Tibial nerve (tissue), 4 donors: Measurements from ENCODE around the gene ETV6. TPM values are rescaled to one million over a fixed set of nuclear protein-coding genes. Genes with fewer than 3 reads are reported as not detected.

Source experiments
- DNase-seq, 2 donors: peaks; one replicate each; pipeline ENCODE4 v3.0.0-alpha.2; 2019; ENCODE audit warnings: low spot score in 2 of 2
- H3K27ac ChIP-seq, 4 donors: fragments of 200-600 bp; sonication (generic) in 3 of 4; one replicate each; pipeline ENCODE4 v1.5.1; 2017 to 2019; ENCODE audit warnings: mild to moderate bottlenecking in 1 of 4
- H3K27me3 ChIP-seq, 2 donors: fragments of 200-600 bp; sonication (generic) in 1 of 2; one replicate each; pipeline versions ENCODE4 v1.5.1 to v1.6.0; 2017 to 2019
- H3K36me3 ChIP-seq, 3 donors: fragments of 200-600 bp; sonication (generic); one replicate each; pipeline ENCODE4 v1.5.1; 2018 to 2019
- H3K4me1 ChIP-seq, 4 donors: fragments of 200-600 bp; sonication (generic) in 3 of 4; one replicate each; pipeline ENCODE4 v1.5.1; 2017 to 2019
- H3K4me3 ChIP-seq, 4 donors: fragments of 200-600 bp; sonication (generic) in 3 of 4; one replicate each; pipeline ENCODE4 v1.5.1; 2017 to 2019; ENCODE audit warnings: mild to moderate bottlenecking in 1 of 4, moderate library complexity in 1 of 4
- H3K9me3 ChIP-seq, 4 donors: fragments of 200-600 bp; sonication (generic) in 3 of 4; one replicate each; pipeline ENCODE4 v1.5.1; 2017 to 2019
- EP300 ChIP-seq, 2 donors: sonication (generic); formaldehyde crosslinking; IDR thresholded peaks; one replicate each; pipeline ENCODE4 v1.6.1; 2017; ENCODE audit warnings: antibody characterized with exemption in 2 of 2, mild to moderate bottlenecking in 1 of 2
- POLR2A ChIP-seq, 2 donors: fragments of 450-650 bp; IDR thresholded peaks; one replicate each; pipeline ENCODE4 v1.6.1; 2017; ENCODE audit warnings: antibody characterized with exemption in 2 of 2, mild to moderate bottlenecking in 2 of 2, moderate library complexity in 2 of 2
- WGBS, 2 donors: methylation state at CpG; one replicate each; pipeline ENCODE4 v1.1.5; 2018; 5-methylcytosine and 5-hydroxymethylcytosine counted together
- total RNA-seq, 4 donors: library from RNA; depleted of rRNA; stranded (reverse); fragments of >200 nt; gene quantifications; one replicate each; pipeline ENCODE4 v1.1.0, GENCODE V29; 2016
- TF ChIP-seq, protein P1 (sequence below), 5 experiments: fragments of 200-600 bp in 3 of 5; fragments of 450-650 bp in 2 of 5; sonication (generic) in 3 of 5; IDR thresholded peaks; one replicate each; pipeline ENCODE4 v1.5.1; 2016 to 2019; ENCODE audit warnings: antibody characterized with exemption in 5 of 5, mild to moderate bottlenecking in 3 of 5, moderate library complexity in 2 of 5

ETV6 gene
- total RNA-seq, 4 donors from 2014 or later = 6.7 to 14.1 (median 8.3) TPM

DNA sequence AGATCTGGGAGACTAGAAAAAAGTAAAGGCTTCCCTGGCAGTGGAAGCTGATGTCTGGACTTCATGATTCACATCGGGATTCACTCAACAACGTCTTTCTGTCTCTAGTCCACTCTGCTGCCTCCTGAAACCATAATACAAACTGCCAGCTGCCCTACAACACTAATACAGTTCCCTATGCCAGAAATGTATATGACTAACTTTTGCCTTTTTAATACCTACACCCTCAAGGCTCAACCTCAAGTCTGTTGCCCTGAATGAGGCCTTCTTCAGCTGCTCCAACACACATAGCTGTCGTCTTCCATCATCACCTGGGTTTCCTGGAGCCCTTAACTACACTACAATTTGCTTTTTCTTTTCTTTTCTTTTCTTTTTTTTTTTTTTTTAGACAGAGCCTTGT is 238.6 kb downstream of the ETV6 start:
- peaks cover 0 to 78% (median 3%) of the 10 kb centered on the region in 3 donors for H3K36me3 ChIP-seq

DNA sequence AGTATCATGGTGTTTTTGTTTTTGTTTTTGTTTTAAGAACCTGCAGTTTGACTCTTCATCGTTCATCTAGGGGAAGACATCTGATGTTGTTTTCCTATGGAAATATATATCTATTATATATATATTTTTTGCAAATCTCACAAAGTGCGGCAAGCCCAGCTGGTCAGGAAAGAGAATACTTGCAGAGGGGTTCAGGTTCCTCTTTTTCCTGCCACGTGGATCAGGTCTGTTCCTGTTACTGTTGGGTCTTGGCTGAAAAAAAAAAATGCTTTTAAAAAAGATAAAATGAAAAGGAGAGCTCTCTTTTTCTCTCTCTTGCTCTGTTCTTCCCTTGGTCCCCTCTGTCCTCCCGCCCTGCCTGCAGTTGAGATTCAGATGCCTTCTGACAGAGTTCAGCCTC is 241.9 kb downstream of the ETV6 start:
- Histone ChIP-seq H3K9me3 (no peaks in the 10 kb centered on the region), H3K27me3 (no peaks in the 10 kb centered on the region), H3K36me3 (peaks cover 0 to 60% (median 7%) of the 10 kb centered on the region in 3 donors), H3K27ac (peak overlapping the region in 1 of 4 donors; percentile 24), H3K4me1 (peaks cover 0 to 11% (median 0%) of the 10 kb centered on the region in 4 donors), H3K4me3 (no peak overlapping the region)
- TF ChIP-seq POLR2A (IDR thresholded peaks at IDR 0.05) (no peak), EP300 (IDR thresholded peaks at IDR 0.05) (no peak)
- TF ChIP-seq, protein P1, sequence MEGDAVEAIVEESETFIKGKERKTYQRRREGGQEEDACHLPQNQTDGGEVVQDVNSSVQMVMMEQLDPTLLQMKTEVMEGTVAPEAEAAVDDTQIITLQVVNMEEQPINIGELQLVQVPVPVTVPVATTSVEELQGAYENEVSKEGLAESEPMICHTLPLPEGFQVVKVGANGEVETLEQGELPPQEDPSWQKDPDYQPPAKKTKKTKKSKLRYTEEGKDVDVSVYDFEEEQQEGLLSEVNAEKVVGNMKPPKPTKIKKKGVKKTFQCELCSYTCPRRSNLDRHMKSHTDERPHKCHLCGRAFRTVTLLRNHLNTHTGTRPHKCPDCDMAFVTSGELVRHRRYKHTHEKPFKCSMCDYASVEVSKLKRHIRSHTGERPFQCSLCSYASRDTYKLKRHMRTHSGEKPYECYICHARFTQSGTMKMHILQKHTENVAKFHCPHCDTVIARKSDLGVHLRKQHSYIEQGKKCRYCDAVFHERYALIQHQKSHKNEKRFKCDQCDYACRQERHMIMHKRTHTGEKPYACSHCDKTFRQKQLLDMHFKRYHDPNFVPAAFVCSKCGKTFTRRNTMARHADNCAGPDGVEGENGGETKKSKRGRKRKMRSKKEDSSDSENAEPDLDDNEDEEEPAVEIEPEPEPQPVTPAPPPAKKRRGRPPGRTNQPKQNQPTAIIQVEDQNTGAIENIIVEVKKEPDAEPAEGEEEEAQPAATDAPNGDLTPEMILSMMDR (IDR thresholded peaks at IDR 0.05) = no peak
- 68 to 72% methylated on average over 4 of the region's 4 CpGs for whole genome bisulfite sequencing, 2 donors
- DNase-seq = no peak

More for the DNA sequence above, 238.6 kb downstream of the ETV6 start:
- DNase-seq = no peak
- Histone ChIP-seq H3K4me1 (peaks cover 0 to 27% (median 10%) of the 10 kb centered on the region in 4 donors), H3K4me3 (no peak overlapping the region), H3K9me3 (no peaks in the 10 kb centered on the region), H3K27ac (no peak overlapping the region), H3K27me3 (no peaks in the 10 kb centered on the region)
- WGBS, 2 donors = 90 to 94% methylated on average over 3 of the region's 3 CpGs
- TF ChIP-seq EP300 (IDR thresholded peaks at IDR 0.05) (no peak), POLR2A (IDR thresholded peaks at IDR 0.05) (no peak)
- TF ChIP-seq, protein P1 (IDR thresholded peaks at IDR 0.05) = no peak

DNA sequence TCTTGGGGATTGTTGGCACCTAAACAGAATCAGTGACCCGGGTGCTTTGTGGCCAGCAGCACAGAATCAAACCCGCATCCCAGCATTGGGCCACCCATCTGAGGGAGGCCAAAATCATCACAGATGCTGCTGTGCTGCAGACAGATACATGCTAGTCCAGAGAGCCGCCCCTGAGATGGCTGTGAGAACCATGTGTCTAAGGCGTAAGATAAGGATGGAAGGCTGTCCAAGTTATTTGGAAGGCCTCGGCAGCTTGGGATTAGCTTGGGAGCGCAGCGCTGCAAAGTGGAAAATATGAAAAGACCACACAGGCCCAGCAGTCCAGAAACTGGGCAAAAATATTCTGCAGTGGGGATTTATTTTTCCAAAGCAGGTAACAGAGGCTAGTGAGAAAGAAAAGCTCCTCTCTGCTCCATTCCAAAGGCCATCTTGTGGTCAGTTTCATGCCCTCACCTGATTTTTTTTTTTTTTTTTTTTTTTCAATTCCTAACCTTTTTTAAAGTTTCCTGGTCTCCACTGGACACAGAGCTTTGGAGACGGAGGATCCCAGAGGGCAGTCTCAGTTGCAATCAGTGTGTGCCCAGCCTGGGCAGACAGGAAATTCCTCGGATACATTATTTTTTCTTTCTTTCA is 242.4 kb downstream of the ETV6 start:
- H3K36me3 ChIP-seq = peaks cover 0 to 55% (median 7%) of the 10 kb centered on the region in 3 donors
- H3K27ac ChIP-seq = peak overlapping the region in 1 of 4 donors; percentile 24
- no peaks in the 10 kb centered on the region for H3K9me3 ChIP-seq
- DNase-seq = no peak
- H3K4me1 ChIP-seq = peaks cover 0 to 11% (median 0%) of the 10 kb centered on the region in 4 donors
- no peaks in the 10 kb centered on the region for H3K27me3 ChIP-seq
- TF ChIP-seq, protein P1 (IDR thresholded peaks at IDR 0.05) = peak in 1 of 5 experiments; percentile 8
- no peak for TF ChIP-seq EP300 (IDR thresholded peaks at IDR 0.05)
- 66 to 72% methylated on average over 9 of the region's 9 CpGs for WGBS, 2 donors
- H3K4me3 ChIP-seq = no peak overlapping the region

DNA sequence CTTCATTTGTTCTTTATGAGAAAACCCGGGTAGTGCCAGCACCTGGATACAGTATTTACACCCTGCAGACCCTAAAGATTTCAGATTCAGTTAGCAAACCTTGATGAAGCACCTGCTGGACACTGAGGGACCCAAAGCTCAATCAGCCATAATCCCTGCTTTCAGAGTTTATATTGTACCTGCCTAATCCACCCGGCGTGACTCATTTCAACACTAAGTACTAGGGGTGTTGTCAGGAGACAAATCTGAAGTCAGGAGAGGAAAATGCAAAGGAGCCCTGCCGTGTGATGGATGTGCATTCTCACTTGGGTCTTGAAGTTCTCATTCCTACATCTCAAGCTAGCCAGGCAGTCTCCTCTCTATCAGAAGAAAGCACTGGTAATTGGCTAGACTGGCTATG is 244.5 kb downstream of the ETV6 start:
- Histone ChIP-seq H3K27ac (no peak overlapping the region), H3K9me3 (no peaks in the 10 kb centered on the region), H3K4me3 (no peak overlapping the region), H3K36me3 (peaks cover 0 to 37% (median 3%) of the 10 kb centered on the region in 3 donors), H3K4me1 (peaks cover 0 to 11% (median 0%) of the 10 kb centered on the region in 4 donors), H3K27me3 (no peaks in the 10 kb centered on the region)
- DNase-seq = no peak
- TF ChIP-seq POLR2A (IDR thresholded peaks at IDR 0.05) (no peak), EP300 (IDR thresholded peaks at IDR 0.05) (no peak)
- TF ChIP-seq, protein P1 (IDR thresholded peaks at IDR 0.05) = no peak
- 89 to 91% methylated on average over 4 of the region's 4 CpGs for WGBS, 2 donors

DNA sequence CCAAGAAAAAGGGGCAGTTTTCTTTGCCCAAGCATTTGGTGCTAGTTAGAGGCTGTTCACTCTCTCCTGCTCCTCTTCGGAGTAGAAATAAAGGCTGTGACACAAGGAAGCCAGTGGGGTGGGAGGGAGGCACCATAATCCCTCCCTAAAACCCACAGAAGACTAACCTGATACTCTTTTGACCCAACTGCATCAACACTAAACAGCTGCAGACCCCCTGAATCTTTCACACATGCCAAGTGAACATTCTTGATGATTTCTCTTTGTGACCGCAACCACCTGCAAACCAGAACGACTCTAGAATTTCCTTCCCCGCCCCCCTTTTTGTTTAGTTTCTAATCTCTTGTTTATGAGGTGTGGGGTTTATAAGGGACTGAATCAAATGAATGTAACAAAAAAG is 245.4 kb downstream of the ETV6 start:
- no peaks in the 10 kb centered on the region for H3K27me3 ChIP-seq
- H3K4me1 ChIP-seq = peaks cover 0 to 11% (median 0%) of the 10 kb centered on the region in 4 donors
- no peak overlapping the region for H3K4me3 ChIP-seq
- no peak overlapping the region for H3K27ac ChIP-seq
- peaks cover 0 to 30% (median 3%) of the 10 kb centered on the region in 3 donors for H3K36me3 ChIP-seq
- H3K9me3 ChIP-seq = no peaks in the 10 kb centered on the region
- TF ChIP-seq, protein P1 (IDR thresholded peaks at IDR 0.05) = no peak
- TF ChIP-seq EP300 (IDR thresholded peaks at IDR 0.05) (no peak), POLR2A (IDR thresholded peaks at IDR 0.05) (no peak)
- 72 to 82% methylated on average over 4 of the region's 4 CpGs for WGBS, 2 donors
- DNase-seq = no peak
